ENCODE results near the gene WNT10A.

- TF ChIP-seq TCF7L2 (IDR thresholded peaks at IDR 0.05; ENCODE audit: borderline replicate concordance, low read depth, low read length) (no peak), ZNF510 (tag by site-specific recombination; IDR thresholded peaks at IDR 0.05; ENCODE audit: insufficient replicate concordance) (no peak), CTCF (tag by site-specific recombination; IDR thresholded peaks at IDR 0.05) (no peak), ZNF26 (tag by site-specific recombination; IDR thresholded peaks at IDR 0.05) (no peak), GFI1B (tag by site-specific recombination; IDR thresholded peaks at IDR 0.05) (no peak), ZNF280D (tag by site-specific recombination; IDR thresholded peaks at IDR 0.05) (no peak), ZBTB1 (tag by site-specific recombination; IDR thresholded peaks at IDR 0.05) (no peak), ZNF629 (tag by site-specific recombination; IDR thresholded peaks at IDR 0.05) (no peak)
Measured at GRCh38 chr2:218924757-218925156, 44.1 kb downstream of the WNT10A start.
